Stimulated activated CD4-positive, alpha-beta T cell treated with anti-CD3 and anti-CD28 coated beads, Interleukin-2, amount 100 ng/mL, for 24 hours (primary cell): Measurements from ENCODE around the gene MAST4.
A peak's percentile ranks its signal among the peaks of the same experiment; 100 is the strongest.

ENCODE experiments used
- DNase-seq, 2 donors: peaks; one replicate each; pipeline ENCODE4 v3.0.0-alpha.2; 2020

The MAST4 gene

GRCh38 chr5:66927140-66927539 lies 330.9 kb downstream of the MAST4 start:
- DNase-seq, result no peak

GRCh38 chr5:66929281-66929680 lies 333.1 kb downstream of the MAST4 start:
- no peak for DNase-seq

GRCh38 chr5:66929995-66930394 lies 333.8 kb downstream of the MAST4 start:
- no peak for DNase-seq

GRCh38 chr5:66931651-66932050 lies 335.5 kb downstream of the MAST4 start:
- DNase-seq, result no peak

GRCh38 chr5:66932457-66932856 lies 336.3 kb downstream of the MAST4 start:
- DNase-seq, result no peak

- no peak for DNase-seq
Measured at GRCh38 chr5:66933066-66933465, 336.9 kb downstream of the MAST4 start.

- DNase-seq, result no peak
Measured at GRCh38 chr5:66939094-66939493, 342.9 kb downstream of the MAST4 start.

GRCh38 chr5:66945389-66946349 lies 349.5 kb downstream of the MAST4 start:
- DNase-seq, result peak in 1 of 2 donors; percentile 16

GRCh38 chr5:66947458-66947857 lies 351.3 kb downstream of the MAST4 start:
- no peak for DNase-seq

- no peak for DNase-seq
Measured at GRCh38 chr5:66949066-66949465, 352.9 kb downstream of the MAST4 start.

- no peak for DNase-seq
Measured at GRCh38 chr5:66952153-66952552, 356.0 kb downstream of the MAST4 start.

GRCh38 chr5:66956439-66956838 lies 360.2 kb downstream of the MAST4 start:
- DNase-seq, result no peak

- no peak for DNase-seq
Measured at GRCh38 chr5:66958201-66958979, 362.2 kb downstream of the MAST4 start.

GRCh38 chr5:66958980-66959641 lies 362.9 kb downstream of the MAST4 start:
- no peak for DNase-seq

GRCh38 chr5:66959653-66960052 lies 363.5 kb downstream of the MAST4 start:
- no peak for DNase-seq

- no peak for DNase-seq
Measured at GRCh38 chr5:66960369-66961137, 364.4 kb downstream of the MAST4 start.

GRCh38 chr5:66963559-66963971 lies 367.4 kb downstream of the MAST4 start:
- DNase-seq, result no peak

GRCh38 chr5:66966439-66966838 lies 370.2 kb downstream of the MAST4 start:
- no peak for DNase-seq

- no peak for DNase-seq
Measured at GRCh38 chr5:66967102-66967501, 370.9 kb downstream of the MAST4 start.

- no peak for DNase-seq
Measured at GRCh38 chr5:66967826-66968262, 371.7 kb downstream of the MAST4 start.

- DNase-seq, result no peak
Measured at GRCh38 chr5:66969484-66969883, 373.3 kb downstream of the MAST4 start.

GRCh38 chr5:66969963-66970362 lies 373.8 kb downstream of the MAST4 start:
- no peak for DNase-seq
